Sigmoid colon (tissue), 4 donors: Measurements from ENCODE around the gene STAP1.

ENCODE experiments used
- EP300 ChIP-seq, 4 donors: sonication (generic); formaldehyde crosslinking; IDR thresholded peaks; one replicate each; pipeline ENCODE4 v1.6.1; 2017; ENCODE audit warnings: antibody characterized with exemption in 4 of 4
- POLR2A ChIP-seq, 2 donors: fragments of 450-650 bp; IDR thresholded peaks; one replicate each; pipeline ENCODE4 v1.6.1; 2016; ENCODE audit warnings: antibody characterized with exemption in 2 of 2, mild to moderate bottlenecking in 2 of 2, moderate library complexity in 2 of 2
- POLR2AphosphoS5 ChIP-seq, 4 donors: sonication (generic); formaldehyde crosslinking; IDR thresholded peaks; one replicate each; pipeline ENCODE4 v1.6.1; 2017; ENCODE audit warnings: antibody characterized with exemption in 4 of 4
- TF ChIP-seq, protein P1 (sequence below), 4 experiments: fragments of 450-650 bp in 3 of 4; fragments of 200-600 bp in 1 of 4; IDR thresholded peaks; one replicate each; pipeline ENCODE4 v1.5.1; 2016 to 2019; ENCODE audit warnings: antibody characterized with exemption in 4 of 4, mild to moderate bottlenecking in 3 of 4, moderate library complexity in 2 of 4

DNA sequence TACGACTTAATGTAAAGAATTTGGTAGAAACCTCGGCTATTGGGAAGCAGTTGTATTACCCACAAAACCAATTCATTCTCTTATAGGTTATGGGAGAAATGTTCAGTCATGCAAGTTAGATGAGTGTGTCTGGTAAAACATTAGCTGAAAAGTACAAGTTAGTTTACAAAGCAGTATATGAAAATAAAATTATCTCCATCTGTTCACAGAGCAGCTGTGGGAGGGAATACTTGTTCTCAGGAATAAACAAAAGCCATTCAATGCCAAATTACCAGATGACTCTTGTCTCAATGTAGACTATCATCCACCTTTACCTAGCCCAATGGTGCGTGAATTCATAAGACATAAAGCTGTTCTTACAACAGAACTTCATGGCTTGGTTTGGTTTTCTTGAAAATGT lies 28.6 kb downstream of the STAP1 start:
- TF ChIP-seq, protein P1, sequence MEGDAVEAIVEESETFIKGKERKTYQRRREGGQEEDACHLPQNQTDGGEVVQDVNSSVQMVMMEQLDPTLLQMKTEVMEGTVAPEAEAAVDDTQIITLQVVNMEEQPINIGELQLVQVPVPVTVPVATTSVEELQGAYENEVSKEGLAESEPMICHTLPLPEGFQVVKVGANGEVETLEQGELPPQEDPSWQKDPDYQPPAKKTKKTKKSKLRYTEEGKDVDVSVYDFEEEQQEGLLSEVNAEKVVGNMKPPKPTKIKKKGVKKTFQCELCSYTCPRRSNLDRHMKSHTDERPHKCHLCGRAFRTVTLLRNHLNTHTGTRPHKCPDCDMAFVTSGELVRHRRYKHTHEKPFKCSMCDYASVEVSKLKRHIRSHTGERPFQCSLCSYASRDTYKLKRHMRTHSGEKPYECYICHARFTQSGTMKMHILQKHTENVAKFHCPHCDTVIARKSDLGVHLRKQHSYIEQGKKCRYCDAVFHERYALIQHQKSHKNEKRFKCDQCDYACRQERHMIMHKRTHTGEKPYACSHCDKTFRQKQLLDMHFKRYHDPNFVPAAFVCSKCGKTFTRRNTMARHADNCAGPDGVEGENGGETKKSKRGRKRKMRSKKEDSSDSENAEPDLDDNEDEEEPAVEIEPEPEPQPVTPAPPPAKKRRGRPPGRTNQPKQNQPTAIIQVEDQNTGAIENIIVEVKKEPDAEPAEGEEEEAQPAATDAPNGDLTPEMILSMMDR (IDR thresholded peaks at IDR 0.05), result no peak
- TF ChIP-seq POLR2A (IDR thresholded peaks at IDR 0.05) (no peak), POLR2AphosphoS5 (IDR thresholded peaks at IDR 0.05) (no peak), EP300 (IDR thresholded peaks at IDR 0.05) (no peak)
